ENCODE results near the gene TULP4.

Gene TULP4, protein sequence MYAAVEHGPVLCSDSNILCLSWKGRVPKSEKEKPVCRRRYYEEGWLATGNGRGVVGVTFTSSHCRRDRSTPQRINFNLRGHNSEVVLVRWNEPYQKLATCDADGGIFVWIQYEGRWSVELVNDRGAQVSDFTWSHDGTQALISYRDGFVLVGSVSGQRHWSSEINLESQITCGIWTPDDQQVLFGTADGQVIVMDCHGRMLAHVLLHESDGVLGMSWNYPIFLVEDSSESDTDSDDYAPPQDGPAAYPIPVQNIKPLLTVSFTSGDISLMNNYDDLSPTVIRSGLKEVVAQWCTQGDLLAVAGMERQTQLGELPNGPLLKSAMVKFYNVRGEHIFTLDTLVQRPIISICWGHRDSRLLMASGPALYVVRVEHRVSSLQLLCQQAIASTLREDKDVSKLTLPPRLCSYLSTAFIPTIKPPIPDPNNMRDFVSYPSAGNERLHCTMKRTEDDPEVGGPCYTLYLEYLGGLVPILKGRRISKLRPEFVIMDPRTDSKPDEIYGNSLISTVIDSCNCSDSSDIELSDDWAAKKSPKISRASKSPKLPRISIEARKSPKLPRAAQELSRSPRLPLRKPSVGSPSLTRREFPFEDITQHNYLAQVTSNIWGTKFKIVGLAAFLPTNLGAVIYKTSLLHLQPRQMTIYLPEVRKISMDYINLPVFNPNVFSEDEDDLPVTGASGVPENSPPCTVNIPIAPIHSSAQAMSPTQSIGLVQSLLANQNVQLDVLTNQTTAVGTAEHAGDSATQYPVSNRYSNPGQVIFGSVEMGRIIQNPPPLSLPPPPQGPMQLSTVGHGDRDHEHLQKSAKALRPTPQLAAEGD (N-terminal part only)

GRCh38 chr6:158312165-158312564 lies at the start of gene TULP4:
Gene TULP4 (plus strand): TSS chr6:158312465. CDS start chr6:158314017, 1,552 bp downstream.
- DNase-seq (ENCODE audit: low spot score): no peak

DNA sequence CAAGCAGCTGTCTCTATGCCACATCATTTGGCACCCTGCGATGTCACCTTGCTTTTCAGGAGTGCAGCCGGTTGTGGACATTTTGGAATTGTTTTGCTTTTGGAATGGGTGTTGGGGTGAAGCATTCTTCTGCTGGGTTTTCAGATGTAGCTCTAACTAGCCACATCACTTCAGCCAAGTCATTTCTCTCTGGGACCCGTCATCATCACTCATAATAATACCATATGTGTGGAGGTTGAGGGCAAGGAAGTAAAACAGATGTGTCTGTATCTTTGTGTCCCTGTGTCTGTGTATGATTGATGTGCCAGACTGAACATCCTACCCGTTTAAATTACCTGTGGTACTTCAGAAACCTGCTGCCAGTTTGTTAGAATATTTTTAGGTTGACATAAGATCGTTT lies 49.5 kb upstream of the TULP4 start:
- DNase-seq (ENCODE audit: low spot score): no peak

DNA sequence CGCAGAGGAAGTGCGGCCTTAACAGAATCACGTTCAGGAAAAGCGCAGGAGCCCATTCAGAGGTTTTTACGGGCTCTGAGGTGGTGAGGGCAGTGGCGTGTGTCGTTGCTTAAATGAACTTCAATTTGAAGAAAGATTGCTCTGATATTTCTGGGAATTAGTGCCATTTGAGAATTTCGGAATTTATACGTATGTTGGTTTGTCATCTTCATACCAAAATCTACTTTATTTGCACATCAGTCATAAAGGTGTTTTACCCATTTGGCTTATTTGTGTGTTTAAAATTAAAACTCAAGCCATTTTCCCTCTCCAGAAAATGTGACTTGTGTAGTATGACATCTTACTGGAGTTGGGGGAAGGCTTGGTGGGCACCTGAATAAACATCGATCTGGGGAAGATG lies 48.1 kb upstream of the TULP4 start:
- no peak for DNase-seq (ENCODE audit: low spot score)

DNA sequence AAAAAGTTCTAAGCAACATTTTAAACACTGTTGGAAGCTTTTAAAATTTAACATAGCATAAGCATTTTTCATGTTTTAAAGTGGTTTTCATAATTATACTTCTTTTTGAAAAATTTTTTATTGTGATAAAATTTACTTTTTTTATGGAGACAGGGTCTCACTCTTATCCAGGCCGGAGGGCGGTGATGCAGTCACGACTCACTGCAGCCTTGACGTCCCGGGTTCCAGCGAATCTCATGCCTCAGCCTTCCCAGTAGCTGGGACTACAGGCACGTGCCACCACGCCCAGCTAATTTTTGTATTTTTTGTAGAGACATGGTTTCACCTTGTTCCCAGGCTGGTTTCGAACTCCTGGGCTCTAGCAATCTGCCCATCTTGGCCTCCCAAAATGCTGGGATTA lies 46.1 kb upstream of the TULP4 start:
- no peak for DNase-seq (ENCODE audit: low spot score)

DNA sequence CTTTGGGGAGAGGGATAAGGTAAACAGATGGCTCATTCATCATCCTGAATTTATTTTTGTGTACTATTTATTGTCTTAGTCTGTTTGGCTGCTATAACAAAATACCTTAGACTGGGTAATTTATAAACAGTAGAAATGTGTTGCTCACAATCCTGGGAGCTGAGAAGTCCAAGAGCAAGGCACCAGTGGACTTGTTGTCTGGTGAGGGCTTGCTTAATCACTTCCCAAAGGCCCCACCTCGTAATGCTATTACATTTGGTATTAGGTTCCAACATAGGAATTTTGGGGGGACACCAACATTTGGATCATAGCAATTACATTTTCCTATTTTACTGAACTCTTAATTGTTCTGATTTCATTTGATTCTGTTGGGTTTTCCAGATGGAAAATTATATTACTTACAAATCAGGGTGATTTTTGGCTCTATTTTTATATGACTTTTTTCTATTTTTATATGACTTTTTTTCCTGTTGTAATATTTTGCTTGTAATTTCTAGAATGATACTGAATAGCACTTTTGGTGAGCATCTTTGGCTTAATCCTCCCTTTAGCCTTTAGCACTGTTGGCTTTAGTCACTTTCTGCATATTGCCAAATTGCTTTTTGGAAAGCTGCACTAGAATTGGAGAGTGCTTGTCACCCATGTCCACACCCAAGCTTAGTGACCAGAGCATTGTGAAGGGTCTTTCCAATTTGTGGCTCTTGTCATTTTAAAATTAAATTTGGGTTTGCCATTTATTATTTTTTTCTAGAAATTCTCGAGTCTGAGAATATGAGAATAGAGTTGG lies 43.7 kb upstream of the TULP4 start:
- DNase-seq (ENCODE audit: low spot score): no peak

DNA sequence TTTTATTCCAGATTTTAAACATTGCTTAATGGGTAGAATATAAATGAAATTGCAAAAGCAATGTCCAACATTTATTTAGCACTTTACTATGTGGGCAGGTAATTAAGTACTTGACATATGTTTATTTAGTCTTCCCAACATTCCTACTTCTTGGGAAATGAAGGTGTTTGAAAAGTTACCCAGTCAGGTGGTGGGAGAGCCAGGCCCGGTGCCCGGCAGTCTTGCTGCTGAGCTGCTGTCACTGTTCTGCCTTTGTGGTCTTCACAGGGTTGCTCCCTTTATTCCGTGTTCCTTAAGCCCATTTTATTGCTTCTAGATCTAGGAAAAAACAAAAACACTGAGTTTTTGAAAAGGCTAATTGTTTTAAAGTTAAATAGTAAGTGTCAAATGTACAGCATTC lies 42.6 kb upstream of the TULP4 start:
- no peak for DNase-seq (ENCODE audit: low spot score)

GRCh38 chr6:158270389-158271127 lies 41.7 kb upstream of the TULP4 start:
- DNase-seq (ENCODE audit: low spot score): no peak

DNA sequence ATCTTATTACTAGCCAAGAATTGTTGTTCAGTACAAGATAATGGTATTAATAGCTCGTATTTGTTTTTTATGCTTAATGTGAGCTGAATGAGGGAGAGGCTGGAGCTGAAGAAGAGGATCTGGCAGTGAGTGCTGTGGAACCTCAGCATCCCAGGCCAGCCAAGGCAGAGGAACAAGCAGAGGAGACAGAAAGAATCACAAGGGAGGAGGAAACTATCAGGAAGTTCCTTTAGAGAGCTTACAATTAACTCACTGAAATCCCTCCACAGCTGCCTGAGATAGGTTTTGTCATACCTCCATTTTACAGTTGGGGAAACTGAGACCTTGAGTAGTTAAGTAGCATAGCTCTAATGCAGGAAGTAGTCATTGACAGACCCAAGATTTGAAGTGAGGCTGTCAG lies 39.9 kb upstream of the TULP4 start:
- no peak for DNase-seq (ENCODE audit: low spot score)

DNA sequence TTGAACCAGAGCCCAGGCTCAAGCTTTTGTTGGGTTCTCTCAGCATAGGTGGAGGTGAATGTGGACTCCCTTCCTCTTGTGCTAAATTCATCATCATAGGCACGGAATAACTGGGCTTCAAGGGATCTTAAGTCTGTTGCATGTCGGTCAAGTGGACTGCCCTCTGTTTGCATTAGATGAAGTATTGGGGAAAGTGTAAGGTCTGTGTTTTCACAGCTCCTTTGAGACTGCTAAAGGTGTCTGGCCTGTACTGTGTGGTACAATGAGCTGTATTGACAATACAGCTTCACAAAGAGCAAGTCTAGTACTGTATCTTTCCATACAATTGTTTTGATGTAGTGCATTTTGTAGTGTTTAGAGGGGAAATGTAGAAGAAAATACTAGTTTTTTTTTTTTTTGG lies 34.3 kb upstream of the TULP4 start:
- DNase-seq (ENCODE audit: low spot score): no peak

DNA sequence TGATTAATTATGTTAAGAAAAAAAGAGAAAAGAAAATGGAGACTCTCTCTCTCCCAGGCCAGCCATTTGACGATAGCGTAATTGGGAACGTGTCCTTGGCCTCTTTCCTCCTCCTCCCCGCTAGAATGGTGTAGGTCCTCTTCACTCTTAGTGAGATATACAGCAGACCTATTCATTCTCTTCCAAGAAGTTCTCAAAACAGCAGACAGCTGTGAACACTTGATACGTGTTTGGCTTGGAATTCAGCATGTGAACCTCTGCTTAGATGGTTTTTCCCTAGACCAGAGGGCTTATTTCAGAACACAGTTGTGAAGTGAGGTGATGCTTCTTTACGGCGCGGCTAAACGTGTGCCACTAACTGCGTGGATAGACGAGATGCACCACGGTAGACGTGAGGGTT lies 32.6 kb upstream of the TULP4 start:
- no peak for DNase-seq (ENCODE audit: low spot score)

GRCh38 chr6:158283304-158283980 lies 28.8 kb upstream of the TULP4 start:
- DNase-seq (ENCODE audit: low spot score): peak; percentile 36

GRCh38 chr6:158284007-158284875 lies 28.0 kb upstream of the TULP4 start:
- peak; percentile 83 for DNase-seq (ENCODE audit: low spot score)

DNA sequence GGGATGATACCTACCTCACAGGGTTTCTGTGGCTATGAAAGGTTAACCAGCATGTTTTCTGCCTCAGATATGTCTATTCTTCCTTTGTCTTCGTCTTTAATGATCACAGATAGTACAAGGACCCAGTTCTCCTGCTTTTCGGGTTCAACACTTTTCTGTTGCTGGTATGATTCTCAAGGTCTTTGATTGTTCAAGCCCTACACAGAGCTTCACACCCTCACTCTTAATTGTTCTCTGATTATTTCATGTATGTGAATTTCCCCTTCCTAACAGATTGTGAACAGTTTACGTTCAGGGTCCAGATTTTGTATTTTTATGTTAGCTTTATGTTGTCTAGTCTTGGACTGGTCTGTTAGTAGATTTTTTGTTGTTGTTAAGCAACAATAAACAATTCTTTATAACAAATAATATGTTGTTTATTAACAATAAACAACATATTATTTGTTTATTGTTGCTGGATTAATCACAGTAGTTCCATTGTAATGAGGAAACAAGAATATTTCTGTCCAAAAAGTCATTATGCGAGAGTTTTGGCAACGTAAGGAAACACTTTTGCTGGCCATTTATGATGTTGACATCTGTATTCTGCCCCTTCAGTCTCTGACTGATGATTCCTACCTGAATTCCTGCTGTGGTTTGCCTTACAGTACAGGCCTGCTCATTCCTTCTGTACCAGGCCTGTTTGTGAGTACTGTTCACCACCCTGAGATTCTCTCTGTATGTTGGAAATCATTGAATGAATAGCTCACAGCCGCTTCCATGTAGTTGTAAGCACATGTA lies 27.2 kb upstream of the TULP4 start:
- no peak for DNase-seq (ENCODE audit: low spot score)

DNA sequence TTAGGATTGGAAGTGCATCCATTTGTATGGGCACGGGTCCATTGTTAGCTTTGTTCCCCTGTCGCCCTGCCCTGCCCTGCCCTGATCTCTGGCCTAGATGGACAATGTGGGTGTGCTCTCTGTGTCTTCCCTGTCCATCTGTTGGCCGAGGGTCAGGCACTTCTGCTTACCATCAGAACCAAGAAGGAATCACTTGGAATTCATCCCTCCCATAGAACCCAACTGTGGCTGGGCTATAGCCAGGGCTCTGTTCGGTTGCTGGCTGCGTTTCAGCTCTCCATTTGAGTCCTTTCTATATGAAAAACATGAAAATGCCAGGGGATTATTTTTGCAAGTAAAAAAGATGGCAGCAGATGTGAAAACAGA lies 26.6 kb upstream of the TULP4 start:
- no peak for DNase-seq (ENCODE audit: low spot score)

DNA sequence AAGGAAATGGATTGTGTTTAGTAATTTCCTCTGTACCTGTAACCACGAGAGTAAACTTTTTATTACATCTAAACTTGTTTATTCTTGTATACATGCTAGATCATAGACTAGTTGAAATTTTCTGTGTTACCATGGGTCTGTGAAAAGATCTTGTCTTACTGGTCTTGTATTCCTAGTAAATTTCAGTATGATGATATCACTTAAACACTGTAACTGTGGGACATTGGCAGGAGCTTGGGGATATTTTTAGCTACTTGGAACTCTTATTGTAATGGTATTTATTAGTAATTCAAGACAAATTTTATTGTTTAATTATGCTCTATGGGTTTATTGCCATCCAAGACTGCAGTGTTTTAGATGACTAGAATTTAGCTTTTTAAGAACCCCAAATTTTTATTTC lies 25.9 kb upstream of the TULP4 start:
- peak; percentile 67 for DNase-seq (ENCODE audit: low spot score)

DNA sequence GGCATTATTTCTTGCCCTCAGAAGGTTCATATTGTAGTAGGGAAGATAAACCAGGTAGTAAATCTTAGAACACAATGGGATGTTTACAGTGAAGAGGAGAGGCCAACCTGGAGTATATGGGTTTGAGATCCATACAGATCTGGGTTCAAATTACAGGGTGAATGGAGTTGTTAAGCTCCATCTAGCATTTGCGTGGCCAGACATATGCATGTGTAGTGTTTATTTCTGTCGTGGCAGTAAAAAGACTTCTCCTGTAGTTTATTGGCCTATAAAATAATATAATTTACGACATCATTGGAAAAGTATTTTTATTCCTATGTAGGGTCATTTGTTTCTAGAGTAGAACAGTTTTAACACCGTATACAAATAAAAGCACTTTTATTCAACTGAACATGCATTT lies 25.2 kb upstream of the TULP4 start:
- no peak for DNase-seq (ENCODE audit: low spot score)

DNA sequence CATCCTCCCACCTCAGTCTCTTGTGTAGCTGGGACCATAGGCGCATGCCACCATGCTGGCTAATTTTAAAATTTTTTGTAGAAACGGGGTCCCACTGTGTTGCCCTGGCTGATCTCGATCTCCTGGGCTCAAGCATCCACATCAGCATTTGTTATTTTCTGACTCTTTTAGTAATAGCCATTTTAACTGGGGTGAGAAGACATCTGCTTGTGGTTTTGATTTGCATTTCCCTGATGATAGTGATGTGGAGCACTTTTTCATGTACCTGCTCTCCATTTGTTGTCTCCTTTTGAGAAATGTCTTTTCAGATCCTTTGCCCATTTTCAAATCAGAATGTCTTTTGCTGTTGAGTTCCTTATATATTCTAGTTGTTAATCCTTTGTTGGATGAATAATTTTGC lies 22.2 kb upstream of the TULP4 start:
- no peak for DNase-seq (ENCODE audit: low spot score)

GRCh38 chr6:158290659-158291058 lies 21.6 kb upstream of the TULP4 start:
- DNase-seq (ENCODE audit: low spot score): no peak

DNA sequence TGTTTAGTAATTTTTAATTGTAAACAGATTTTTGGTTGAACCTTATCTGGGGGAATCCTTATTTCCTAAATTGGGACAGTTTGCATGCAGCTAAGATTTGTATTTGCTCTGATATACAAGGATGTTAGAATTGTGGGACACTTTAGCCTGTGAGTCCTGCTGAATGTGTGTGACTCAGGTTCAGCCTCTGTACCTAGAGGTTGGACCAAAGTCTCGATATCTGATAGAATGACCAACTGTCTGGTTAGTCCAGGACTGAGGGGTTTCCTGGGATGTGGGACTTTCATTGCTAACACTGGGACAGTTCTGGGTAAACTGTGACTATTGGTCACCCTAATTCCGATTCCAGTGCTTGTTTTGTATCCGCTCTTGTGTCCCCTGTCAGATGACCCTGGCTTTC lies 20.2 kb upstream of the TULP4 start:
- DNase-seq (ENCODE audit: low spot score): no peak

GRCh38 chr6:158293122-158293521 lies 19.1 kb upstream of the TULP4 start:
- DNase-seq (ENCODE audit: low spot score): no peak

Measured in AG08395 (cell line).